Erythroblast (primary cell): Measurements from ENCODE around the gene KIRREL3.

Source experiments
- GATA1 ChIP-seq: IDR thresholded peaks from 2 replicates; pipeline ENCODE4 v1.6.1; 2011; ENCODE audit warnings: low read depth, mild to moderate bottlenecking, control low read depth, low read length, moderate library complexity
- POLR2A ChIP-seq: IDR thresholded peaks from 2 replicates; pipeline ENCODE4 v1.6.1; 2011; ENCODE audit warnings: mild to moderate bottlenecking, low read length

DNA sequence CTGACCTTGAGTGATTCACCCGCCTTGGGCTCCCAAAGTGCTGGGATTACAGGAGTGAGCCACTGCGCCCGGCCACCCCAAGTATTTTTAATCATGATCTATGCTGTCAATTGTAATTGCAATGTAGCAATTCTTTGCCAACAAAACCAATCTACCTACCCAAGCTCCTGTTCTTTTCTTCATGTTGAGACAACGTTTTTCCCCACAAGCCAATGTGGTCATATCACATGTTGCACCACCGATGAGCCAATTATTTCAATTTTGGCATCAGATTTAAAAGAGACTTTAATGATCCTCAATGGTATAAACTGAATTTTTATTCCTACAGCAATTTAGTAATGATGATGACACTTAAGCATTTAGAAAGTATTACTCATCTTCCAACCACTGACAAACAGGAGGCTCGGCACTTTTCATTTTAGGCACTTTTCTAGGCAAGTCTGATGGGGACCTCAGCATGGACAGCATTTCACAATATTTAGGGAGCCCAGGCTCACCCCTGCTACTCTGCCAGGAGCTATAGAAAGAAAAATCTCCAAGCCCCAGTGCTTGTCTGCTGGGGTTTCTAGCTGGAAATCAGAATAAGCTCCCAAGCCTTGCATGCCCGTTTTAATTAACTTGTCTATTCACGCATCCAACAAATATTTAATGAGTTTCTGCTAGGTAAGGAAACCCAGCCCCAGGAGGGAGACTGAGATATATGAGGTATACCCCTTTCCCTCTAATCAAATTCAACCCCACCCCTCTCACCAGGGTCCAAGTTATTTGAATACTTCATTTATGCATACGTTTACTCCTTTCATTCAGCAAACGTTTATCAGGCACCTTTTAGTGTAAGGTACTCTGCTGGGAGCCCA lies 353.6 kb downstream of the KIRREL3 start:
- TF ChIP-seq GATA1 (no peak), POLR2A (no peak)
